KMS-11 (cell line): ENCODE data around the gene PHGDH.
A peak's percentile ranks its signal among the peaks of the same experiment; 100 is the strongest.
"Not testable (repeated sequence)": the region's sequence is repeated elsewhere in the genome, so short reads cannot be mapped to it uniquely, and the experiment has no call there.

ENCODE experiments used
- H2AFZ ChIP-seq: fragments of 200-600 bp; sonication (generic); 2 replicates; pipeline ENCODE4 v1.6.1; 2016; ENCODE audit warnings: antibody characterized with exemption, mixed run types, low read depth
- H3K27ac ChIP-seq: fragments of 200-600 bp; sonication (generic); 2 replicates; pipeline ENCODE4 v1.6.1; 2016; ENCODE audit warnings: mild to moderate bottlenecking, mixed run types
- H3K27me3 ChIP-seq: fragments of 200-600 bp; sonication (generic); 2 replicates; pipeline ENCODE4 v1.6.1; 2017; ENCODE audit warnings: mild to moderate bottlenecking, low read depth, mixed run types, moderate library complexity; ENCODE audit not compliant: insufficient read depth
- H3K36me3 ChIP-seq: fragments of 200-600 bp; sonication (generic); 2 replicates; pipeline ENCODE4 v1.6.1; 2017; ENCODE audit warnings: mild to moderate bottlenecking, mixed run types; ENCODE audit not compliant: insufficient read depth
- H3K4me1 ChIP-seq: fragments of 200-600 bp; sonication (generic); 2 replicates; pipeline ENCODE4 v1.6.1; 2016; ENCODE audit warnings: mild to moderate bottlenecking, low read depth, mixed run types; ENCODE audit not compliant: poor library complexity, severe bottlenecking
- H3K4me2 ChIP-seq: fragments of 200-600 bp; sonication (generic); 2 replicates; pipeline ENCODE4 v1.7.0; 2016; ENCODE audit warnings: mild to moderate bottlenecking, mixed run types
- H3K4me3 ChIP-seq: fragments of 200-600 bp; sonication (generic); IDR thresholded peaks from 2 replicates; pipeline ENCODE4 v1.6.1; 2017; ENCODE audit warnings: low read depth, low read length, mixed read lengths; ENCODE audit not compliant: insufficient read depth
- H3K79me2 ChIP-seq: fragments of 200-600 bp; sonication (generic); 2 replicates; pipeline ENCODE4 v1.6.1; 2016; ENCODE audit warnings: low read depth, mixed run types; ENCODE audit not compliant: insufficient read depth
- H3K9ac ChIP-seq: fragments of 200-600 bp; sonication (generic); 2 replicates; pipeline ENCODE4 v1.6.1; 2016; ENCODE audit warnings: mild to moderate bottlenecking, mixed run types
- H4K20me1 ChIP-seq: fragments of 200-600 bp; sonication (generic); 2 replicates; pipeline ENCODE4 v1.6.1; 2016; ENCODE audit warnings: mild to moderate bottlenecking, mixed run types; ENCODE audit not compliant: insufficient read depth
- CTCF ChIP-seq: fragments of 200-600 bp; sonication (generic); conservative IDR thresholded peaks from 2 replicates; pipeline ENCODE4 v1.6.1; 2017; ENCODE audit warnings: low read depth, mild to moderate bottlenecking, antibody characterized with exemption, low read length, moderate library complexity, mixed read lengths

PHGDH gene

GRCh38 chr1:119783354-119784185 is 71.8 kb downstream of the PHGDH start:
- no peak overlapping the region for H2AFZ ChIP-seq
- H4K20me1 ChIP-seq: no peaks in the 10 kb centered on the region
- no peak overlapping the region for H3K4me2 ChIP-seq
- TF ChIP-seq CTCF: no peak
- no peak overlapping the region for H3K4me3 ChIP-seq
- no peaks in the 10 kb centered on the region for H3K27me3 ChIP-seq
- H3K79me2 ChIP-seq: no peaks in the 10 kb centered on the region
- no peak overlapping the region for H3K9ac ChIP-seq
- no peaks in the 10 kb centered on the region for H3K36me3 ChIP-seq
- H3K4me1 ChIP-seq: peaks cover 49% of the 10 kb centered on the region
- no peak overlapping the region for H3K27ac ChIP-seq

GRCh38 chr1:119784191-119784781 is 72.6 kb downstream of the PHGDH start:
- no peak overlapping the region for H2AFZ ChIP-seq
- no peaks in the 10 kb centered on the region for H4K20me1 ChIP-seq
- no peak for TF ChIP-seq CTCF
- H3K4me3 ChIP-seq: no peak overlapping the region
- H3K27ac ChIP-seq: no peak overlapping the region
- H3K4me1 ChIP-seq: peaks cover 56% of the 10 kb centered on the region
- no peaks in the 10 kb centered on the region for H3K36me3 ChIP-seq
- no peak overlapping the region for H3K4me2 ChIP-seq
- no peak overlapping the region for H3K9ac ChIP-seq
- H3K27me3 ChIP-seq: no peaks in the 10 kb centered on the region
- no peaks in the 10 kb centered on the region for H3K79me2 ChIP-seq

GRCh38 chr1:119786046-119786445 is 74.3 kb downstream of the PHGDH start:
- H4K20me1 ChIP-seq, H3K36me3 ChIP-seq, H3K79me2 ChIP-seq, H3K9ac ChIP-seq, H3K4me3 ChIP-seq, H3K27ac ChIP-seq, H3K27me3 ChIP-seq, H2AFZ ChIP-seq: not testable (repeated sequence)
- peaks cover 62% of the 10 kb centered on the region for H3K4me1 ChIP-seq
- peak overlapping the region; percentile 83 for H3K4me2 ChIP-seq

- H3K27ac ChIP-seq, H3K4me3 ChIP-seq, H3K79me2 ChIP-seq, H3K36me3 ChIP-seq, H3K9ac ChIP-seq, H2AFZ ChIP-seq, H3K27me3 ChIP-seq, H4K20me1 ChIP-seq: not testable (repeated sequence)
- peak overlapping the region; percentile 83 for H3K4me2 ChIP-seq
- peaks cover 62% of the 10 kb centered on the region for H3K4me1 ChIP-seq
Measured at GRCh38 chr1:119786473-119787050, 74.8 kb downstream of the PHGDH start.

- Histone ChIP-seq H3K4me2 (peak overlapping the region; percentile 83), H3K4me1 (peaks cover 62% of the 10 kb centered on the region), H3K36me3 (no peaks in the 10 kb centered on the region), H3K79me2 (no peaks in the 10 kb centered on the region), H3K27ac (peak overlapping the region; percentile 54), H3K4me3 (no peak overlapping the region), H3K9ac (no peak overlapping the region), H2AFZ (no peak overlapping the region), H3K27me3 (no peaks in the 10 kb centered on the region), H4K20me1 (no peaks in the 10 kb centered on the region)
- TF ChIP-seq CTCF: no peak
Measured at GRCh38 chr1:119787776-119788175, 76.0 kb downstream of the PHGDH start.
